Common myeloid progenitor, CD34-positive (primary cell): Measurements from ENCODE around the gene EXOC3.

Experiments
- CTCF ChIA-PET: fragments of 350-600 bp; sonication (Branson Sonifier 250); formaldehyde crosslinking; loops from one replicate; lab custom pipeline; 2021; ENCODE audit warnings: antibody characterized with exemption; lab: Charles Lee
- POLR2A ChIA-PET: fragments of 350-600 bp; sonication (Branson Sonifier 250); formaldehyde crosslinking; loops from one replicate; lab custom pipeline; 2021; ENCODE audit warnings: antibody characterized with exemption; lab: Charles Lee
- DNase-seq, 3 donors: peaks; one replicate each; pipeline versions ENCODE4 v3.0.0 to v3.0.0-alpha.2; 2013
- H3K27ac ChIP-seq, 2 experiments: 1 replicate in 1 of 2; 2 replicates in 1 of 2; pipeline ENCODE4 v1.7.0; 2013; ENCODE audit warnings: inconsistent platforms in 2 of 2, low read length in 2 of 2, mild to moderate bottlenecking in 2 of 2, low read depth in 1 of 2, moderate library complexity in 1 of 2; ENCODE audit not compliant: severe bottlenecking in 2 of 2, insufficient read depth in 1 of 2, poor library complexity in 1 of 2
- H3K27me3 ChIP-seq, 5 experiments: replicated peaks in 2 of 5; 1 replicate in 3 of 5; 2 replicates in 2 of 5; pipeline versions ENCODE4 v1.6.1 to v1.7.0; 2013; ENCODE audit warnings: low read length in 4 of 5, mild to moderate bottlenecking in 2 of 5, moderate library complexity in 2 of 5, inconsistent platforms in 1 of 5; ENCODE audit not compliant: insufficient read depth in 5 of 5, control insufficient read depth in 4 of 5
- H3K36me3 ChIP-seq, 4 experiments: 1 replicate in 2 of 4; 2 replicates in 2 of 4; pipeline versions ENCODE4 v1.6.1 to v1.7.0; 2013; ENCODE audit warnings: low read length in 3 of 4, control low read depth in 1 of 4, mild to moderate bottlenecking in 1 of 4; ENCODE audit not compliant: control insufficient read depth in 4 of 4, insufficient read depth in 4 of 4
- H3K4me1 ChIP-seq, 4 experiments: 1 replicate in 3 of 4; 2 replicates in 1 of 4; pipeline versions ENCODE4 v1.6.1 to v1.7.1; 2013; ENCODE audit warnings: low read length in 3 of 4, mild to moderate bottlenecking in 3 of 4, control low read depth in 1 of 4, inconsistent platforms in 1 of 4, moderate library complexity in 1 of 4; ENCODE audit not compliant: control insufficient read depth in 4 of 4, insufficient read depth in 4 of 4; ENCODE audit errors: control extremely low read depth in 1 of 4
- H3K4me3 ChIP-seq, 7 experiments: 1 replicate in 4 of 7; 2 replicates in 3 of 7; pipeline versions ENCODE4 v1.5.1 to v1.7.0; 2013; ENCODE audit warnings: mild to moderate bottlenecking in 7 of 7, low read length in 6 of 7, moderate library complexity in 6 of 7, inconsistent platforms in 2 of 7, low read depth in 2 of 7, control low read depth in 1 of 7; ENCODE audit not compliant: insufficient read depth in 4 of 7, control insufficient read depth in 1 of 7; ENCODE audit errors: extremely low read depth in 1 of 7
- H3K9me3 ChIP-seq, 5 experiments: 1 replicate in 4 of 5; 2 replicates in 1 of 5; pipeline versions ENCODE4 v1.6.1 to v1.7.1; 2013; ENCODE audit warnings: low read length in 4 of 5, mild to moderate bottlenecking in 2 of 5, inconsistent platforms in 1 of 5, low read depth in 1 of 5, moderate library complexity in 1 of 5; ENCODE audit not compliant: control insufficient read depth in 4 of 5, insufficient read depth in 2 of 5; ENCODE audit errors: control extremely low read depth in 1 of 5
- WGBS: methylation state at CpG from one replicate; pipeline ENCODE4 v1.1.5; 2013; ENCODE audit not compliant: insufficient coverage; 5-methylcytosine and 5-hydroxymethylcytosine counted together

EXOC3 gene

GRCh38 chr5:426392-426976 is 16.5 kb upstream of the EXOC3 start:
- ChIA-PET POLR2A (interaction anchor here (1.3 kb wide), 1 partner anchor 109 kb away, joined by 5 read pairs; no protein-coding TSS in a partner anchor), CTCF (interaction anchor here (0.7 to 2.4 kb wide), 14 partner anchors 8 to 239 kb away, joined by 3 to 24 read pairs (median 4); no protein-coding TSS in a partner anchor)
- Histone ChIP-seq H3K36me3 (peaks cover 0 to 62% (median 0%) of the 10 kb centered on the region in 4 experiments), H3K9me3 (no peaks in the 10 kb centered on the region), H3K27ac (no peak overlapping the region), H3K4me3 (no peak overlapping the region), H3K4me1 (peaks cover 0 to 23% (median under 1%) of the 10 kb centered on the region in 4 experiments), H3K27me3 (no peaks in the 10 kb centered on the region)
- no peak for DNase-seq
- WGBS = 67% methylated on average over 3 of the region's 3 CpGs

- CTCF ChIA-PET = interaction anchor here (0.9 to 10.6 kb wide), 7 partner anchors 14 to 239 kb away, joined by 3 to 124 read pairs (median 5); partner anchors contain the start of gene AHRR
- DNase-seq = no peak
- Histone ChIP-seq H3K4me1 (peaks cover 0 to 23% (median under 1%) of the 10 kb centered on the region in 4 experiments), H3K27ac (no peak overlapping the region), H3K27me3 (no peaks in the 10 kb centered on the region), H3K9me3 (no peaks in the 10 kb centered on the region), H3K4me3 (no peak overlapping the region), H3K36me3 (peaks cover 0 to 65% (median 0%) of the 10 kb centered on the region in 4 experiments)
- POLR2A ChIA-PET = no interaction called here
- 97% methylated on average over 37 of the region's 39 CpGs for WGBS
These were observed 15.4 kb upstream of the EXOC3 start for GRCh38 chr5:427415-428087.

DNA sequence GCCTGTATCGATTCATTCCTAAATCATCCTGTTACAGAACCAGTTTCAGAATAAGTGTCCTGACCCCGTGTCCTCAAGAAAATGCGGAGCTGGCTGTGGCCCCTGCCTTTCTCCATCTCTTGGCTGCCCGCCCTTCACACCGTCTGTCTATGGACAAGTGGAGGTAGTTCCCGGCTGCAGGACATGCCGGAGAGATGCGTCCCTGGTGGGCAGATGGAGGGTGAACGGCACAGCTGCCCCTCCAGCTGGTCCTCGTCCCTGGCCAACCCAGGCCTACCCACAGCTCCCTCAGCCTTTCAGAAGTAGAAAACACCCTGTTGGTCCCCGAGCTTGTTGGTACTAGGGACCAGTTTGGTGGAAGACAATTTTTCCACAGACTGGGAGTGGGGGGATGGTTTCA is 14.8 kb upstream of the EXOC3 start:
- Histone ChIP-seq H3K27ac (no peak overlapping the region), H3K4me1 (peaks cover 0 to 18% (median under 1%) of the 10 kb centered on the region in 4 experiments), H3K36me3 (peaks cover 0 to 64% (median 0%) of the 10 kb centered on the region in 4 experiments), H3K27me3 (no peaks in the 10 kb centered on the region), H3K4me3 (no peak overlapping the region), H3K9me3 (no peaks in the 10 kb centered on the region)
- POLR2A ChIA-PET = no interaction called here
- CTCF ChIA-PET = interaction anchor here (0.5 to 10.6 kb wide), 8 partner anchors 14 to 240 kb away, joined by 3 to 124 read pairs (median 3); partner anchors contain the start of gene AHRR
- WGBS = 80% methylated on average over 5 of the region's 11 CpGs
- DNase-seq = no peak

GRCh38 chr5:428754-429452 is 14.1 kb upstream of the EXOC3 start:
- H3K36me3 ChIP-seq = peaks cover 0 to 64% (median 0%) of the 10 kb centered on the region in 4 experiments
- H3K27ac ChIP-seq = no peak overlapping the region
- 59% methylated on average over 17 of the region's 22 CpGs for WGBS
- no peak for DNase-seq
- no peaks in the 10 kb centered on the region for H3K27me3 ChIP-seq
- CTCF ChIA-PET = interaction anchor here (0.5 to 10.6 kb wide), 9 partner anchors 9 to 241 kb away, joined by 3 to 124 read pairs (median 3); partner anchors contain the start of gene AHRR
- peaks cover 0 to 12% (median under 1%) of the 10 kb centered on the region in 4 experiments for H3K4me1 ChIP-seq
- POLR2A ChIA-PET = no interaction called here
- no peak overlapping the region for H3K4me3 ChIP-seq
- no peaks in the 10 kb centered on the region for H3K9me3 ChIP-seq

DNA sequence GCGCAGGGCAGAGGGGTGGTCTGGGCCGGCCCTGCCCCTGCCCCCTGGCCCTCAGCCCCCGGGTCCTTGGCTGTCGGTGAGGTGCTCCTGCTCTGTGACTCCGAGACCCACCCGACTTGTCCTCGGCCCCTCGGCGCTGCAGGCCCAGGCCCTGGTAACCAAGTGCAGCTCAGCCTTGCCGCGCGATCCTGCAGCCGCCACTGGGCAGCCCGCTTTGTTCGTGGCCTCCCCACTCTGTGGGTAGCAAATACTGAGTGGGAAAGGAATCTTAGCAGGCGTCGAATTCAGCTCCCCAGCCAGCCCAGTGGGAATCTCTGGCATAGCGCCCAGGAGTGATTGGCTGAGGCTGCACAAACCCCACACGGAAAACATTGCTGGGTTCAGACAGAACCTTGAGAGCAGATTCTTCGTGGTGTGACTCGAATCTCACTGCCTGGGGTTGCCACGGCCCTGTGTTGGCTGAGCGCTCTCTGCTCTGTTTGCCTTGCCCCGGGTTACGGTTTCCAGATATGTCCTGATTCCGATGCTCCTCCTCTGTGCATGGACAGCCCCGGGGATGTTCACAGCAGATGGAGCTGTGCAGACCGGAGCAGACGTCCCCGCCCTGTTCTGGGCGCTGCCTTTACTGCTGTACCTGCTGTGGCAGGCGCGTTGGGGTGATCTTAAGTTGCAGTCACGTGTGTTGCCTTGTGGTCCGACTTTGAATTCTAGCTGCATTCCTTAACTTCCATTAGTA is 13.4 kb upstream of the EXOC3 start:
- CTCF ChIA-PET = interaction anchor here (0.8 to 10.6 kb wide), 5 partner anchors 7 to 112 kb away, joined by 3 to 124 read pairs (median 12); partner anchors contain the start of gene AHRR
- POLR2A ChIA-PET = no interaction called here
- WGBS = 90% methylated on average over 21 of the region's 35 CpGs
- Histone ChIP-seq H3K27me3 (no peaks in the 10 kb centered on the region), H3K27ac (no peak overlapping the region), H3K9me3 (no peaks in the 10 kb centered on the region), H3K36me3 (peaks cover 0 to 71% (median 0%) of the 10 kb centered on the region in 4 experiments), H3K4me1 (peaks cover 0 to 5% (median under 1%) of the 10 kb centered on the region in 4 experiments), H3K4me3 (no peak overlapping the region)
- DNase-seq = no peak

GRCh38 chr5:430214-430925 is 12.6 kb upstream of the EXOC3 start:
- no peak for DNase-seq
- no peak overlapping the region for H3K27ac ChIP-seq
- POLR2A ChIA-PET = no interaction called here
- 96% methylated on average over 25 of the region's 25 CpGs for WGBS
- CTCF ChIA-PET = interaction anchor here (0.9 to 10.6 kb wide), 14 partner anchors 8 to 151 kb away, joined by 3 to 124 read pairs (median 4); partner anchors contain the start of gene AHRR
- H3K4me1 ChIP-seq = peaks cover 0 to 1% (median 0%) of the 10 kb centered on the region in 4 experiments
- H3K27me3 ChIP-seq = no peaks in the 10 kb centered on the region
- no peaks in the 10 kb centered on the region for H3K9me3 ChIP-seq
- peaks cover 0 to 78% (median 0%) of the 10 kb centered on the region in 4 experiments for H3K36me3 ChIP-seq
- no peak overlapping the region for H3K4me3 ChIP-seq
